GM19452 (cell line): ENCODE data around the gene NUP43.
"Not testable (repeated sequence)": the region's sequence is repeated elsewhere in the genome, so short reads cannot be mapped to it uniquely, and the experiment has no call there.

ENCODE experiments used
- ATAC-seq: cut with Tn5 transposase; IDR thresholded peaks from one replicate; pipeline ENCODE4 v1.9.1; 2021; ENCODE audit not compliant: unreplicated experiment

NUP43 gene

DNA sequence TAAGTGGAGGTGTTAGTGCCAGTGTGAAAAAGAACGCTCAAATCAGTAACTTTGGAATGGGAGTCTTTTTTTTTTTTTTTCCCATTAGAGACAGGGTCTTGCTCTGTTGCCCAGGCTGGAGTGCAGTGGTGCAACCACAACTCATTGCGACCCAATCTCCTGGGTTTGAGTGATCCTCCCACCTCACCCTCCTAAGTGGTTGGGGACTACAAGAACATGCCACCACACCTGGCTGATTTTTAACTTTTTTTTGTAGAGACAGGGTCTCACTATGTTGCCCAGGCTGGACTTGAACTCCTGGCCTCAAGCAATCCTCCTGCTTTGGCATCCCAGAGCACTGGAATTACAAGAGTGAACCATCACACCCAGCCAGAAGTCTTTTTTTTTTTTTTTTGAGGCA, 48.2 kb downstream of the NUP43 start:
- no peak for ATAC-seq

DNA sequence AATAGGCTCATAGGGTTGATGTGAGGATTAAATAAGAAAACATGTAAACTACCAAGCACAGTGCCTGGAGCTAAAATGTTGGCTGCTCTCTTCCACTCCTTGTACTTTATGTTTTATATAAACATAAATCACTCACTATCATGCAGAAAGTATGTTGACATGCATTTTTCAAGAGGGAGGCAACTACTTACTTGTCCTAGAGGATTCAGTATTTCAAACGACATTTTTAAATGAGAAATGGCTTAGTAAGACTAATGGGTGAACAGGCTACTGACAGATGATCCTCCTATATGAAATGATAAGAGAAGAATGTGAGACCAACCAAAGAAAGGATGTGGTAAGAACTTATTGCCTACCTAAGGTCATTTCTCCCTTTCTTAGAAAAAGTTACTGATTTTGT, 49.4 kb downstream of the NUP43 start:
- no peak for ATAC-seq

DNA sequence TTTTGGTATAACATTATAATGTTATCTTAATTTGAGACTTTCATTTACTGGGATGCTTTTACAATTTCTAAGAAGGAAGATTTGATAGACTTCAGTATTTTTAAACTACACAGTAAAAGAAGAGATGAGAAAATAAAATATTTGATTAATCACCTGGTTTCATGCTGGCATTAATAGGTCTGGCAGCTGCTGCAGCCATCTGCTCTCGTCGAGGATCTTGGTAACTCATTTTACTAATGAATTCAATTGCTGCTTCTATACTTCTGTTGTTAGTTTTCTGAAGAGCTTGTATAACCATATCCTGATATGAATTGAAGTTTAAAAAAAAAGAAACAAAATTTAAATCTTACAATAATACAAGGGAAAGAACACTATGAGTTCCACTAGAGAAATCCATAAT, 51.4 kb downstream of the NUP43 start:
- ATAC-seq = no peak

DNA sequence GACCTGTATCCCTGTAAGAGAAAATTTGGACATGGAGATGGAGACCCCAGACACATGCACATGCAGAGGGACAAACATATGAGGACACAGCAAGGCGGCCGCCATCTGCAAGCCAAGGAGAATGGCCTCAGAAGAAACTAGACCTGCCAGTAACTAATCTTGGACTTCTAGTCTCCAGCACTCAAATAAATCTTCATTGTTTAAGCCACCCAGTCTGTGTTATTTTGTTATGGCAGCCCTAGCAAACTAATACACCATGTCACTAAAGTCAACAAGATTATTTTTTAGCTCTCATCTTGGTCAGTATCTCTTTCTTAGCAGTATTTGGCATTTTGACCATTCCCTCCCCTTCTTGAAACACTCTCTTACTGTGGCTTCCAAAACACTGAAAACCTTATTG, 55.1 kb downstream of the NUP43 start:
- ATAC-seq = no peak

DNA sequence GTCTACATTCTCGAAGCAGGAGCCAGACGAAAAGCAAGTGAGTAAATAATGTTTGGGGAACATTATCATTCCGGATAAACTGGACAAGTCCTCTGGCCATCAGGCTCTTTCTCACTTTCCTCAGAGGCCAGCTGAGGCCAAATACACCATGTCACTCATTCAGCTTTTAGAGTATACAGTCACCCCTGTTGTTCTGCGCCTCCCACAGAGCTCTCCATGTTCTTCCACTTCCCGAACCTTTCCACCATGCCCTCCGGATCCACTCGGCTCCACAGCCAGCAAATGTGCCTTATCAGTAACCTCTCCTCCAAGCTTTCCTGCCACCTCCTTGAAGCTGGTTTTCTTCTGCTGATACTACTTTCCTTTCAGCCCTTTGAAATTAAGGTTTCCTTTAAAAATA, 60.1 kb downstream of the NUP43 start:
- no peak for ATAC-seq

DNA sequence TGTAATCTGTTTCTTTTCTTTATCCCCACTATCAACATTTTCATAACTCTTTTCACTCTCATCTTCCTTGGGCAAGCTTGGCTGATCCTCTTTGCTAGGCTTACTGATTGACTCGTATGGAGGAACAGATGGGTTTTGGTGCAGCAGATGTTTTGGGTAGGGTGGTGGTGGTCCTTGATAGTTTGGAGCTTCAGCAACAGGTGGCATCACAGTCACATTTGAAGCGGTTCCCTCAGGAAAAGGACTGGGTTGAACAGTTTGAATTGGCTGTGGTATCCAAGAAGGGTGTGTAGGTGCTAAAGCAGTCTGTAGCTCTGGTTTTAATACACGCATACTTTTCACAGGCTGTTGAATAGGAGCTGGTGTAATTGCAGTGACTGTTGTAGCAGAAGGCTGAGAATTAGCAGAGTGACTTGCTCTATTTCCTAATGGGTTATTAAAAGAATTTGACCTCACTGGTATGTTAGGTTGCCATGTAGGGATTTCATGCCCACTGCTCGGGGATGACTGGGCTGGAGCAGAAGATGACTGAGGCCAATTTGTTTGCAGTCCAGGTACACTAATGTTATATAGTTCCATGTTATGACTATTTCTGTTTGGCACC, 63.0 kb downstream of the NUP43 start:
- no peak for ATAC-seq

DNA sequence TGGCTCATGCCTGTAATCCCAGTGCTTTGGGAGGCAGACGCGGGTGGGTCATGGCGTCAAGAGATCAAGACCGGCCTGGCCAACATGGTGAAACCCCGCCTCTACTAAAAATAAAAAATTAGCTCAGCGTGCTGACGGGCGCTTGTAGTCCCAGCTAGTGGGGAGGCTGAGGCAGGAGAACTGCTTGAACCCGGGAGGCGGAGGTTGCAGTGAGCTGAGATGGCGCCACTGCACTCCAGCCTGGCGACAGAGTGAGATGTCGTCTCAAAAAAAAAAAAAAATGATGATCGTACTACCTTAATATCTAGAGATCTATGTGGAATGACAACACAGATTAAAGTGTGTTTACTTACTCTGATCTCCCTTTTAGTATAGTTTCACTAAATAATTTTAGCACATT, 64.5 kb downstream of the NUP43 start:
- not testable (repeated sequence) for ATAC-seq

DNA sequence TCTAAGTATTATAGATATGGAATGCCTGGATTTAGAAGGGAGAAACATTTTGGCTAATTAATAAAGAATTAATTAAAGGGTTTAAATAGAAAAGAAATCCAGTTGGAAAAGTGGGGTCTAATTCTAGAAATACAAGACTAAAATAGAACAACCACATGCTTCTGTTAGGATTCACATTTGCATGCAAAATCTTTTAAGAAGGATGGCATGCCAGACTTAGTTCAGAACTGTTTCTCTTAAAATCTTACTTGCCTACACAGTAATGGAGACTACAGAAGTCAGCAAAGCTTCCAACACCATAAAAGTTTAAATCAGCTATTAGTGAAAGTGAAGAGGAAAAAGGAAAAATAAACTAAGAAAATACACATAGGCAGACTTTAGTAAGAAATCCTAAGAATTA, 65.1 kb downstream of the NUP43 start:
- ATAC-seq = no peak

DNA sequence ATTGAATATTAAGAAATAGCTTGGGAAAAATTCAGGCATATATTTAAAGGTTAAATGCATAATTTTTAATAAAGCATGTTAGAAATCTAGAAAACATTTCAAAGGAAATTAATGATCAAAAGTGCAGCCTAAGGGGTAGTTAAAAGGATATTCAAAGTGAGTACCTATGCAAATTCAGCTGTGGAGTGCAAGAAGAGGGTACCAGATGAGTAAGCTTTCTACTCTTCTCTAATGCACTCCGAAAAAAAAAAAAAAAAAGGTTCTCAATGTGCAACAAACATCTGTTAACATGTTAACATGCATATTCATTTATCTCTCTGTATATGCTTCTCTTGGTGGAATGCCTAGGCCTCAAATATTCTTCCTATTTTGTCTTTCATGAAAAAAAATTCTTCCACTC, 65.8 kb downstream of the NUP43 start:
- ATAC-seq = no peak
